PC-9 (cell line): ENCODE data around the gene KPNA4.

Experiments used
- EZH2 ChIP-seq: fragments of 200-600 bp; sonication (generic); IDR thresholded peaks from 2 replicates; pipeline ENCODE4 v1.8.0; 2017; ENCODE audit warnings: antibody characterized with exemption, low read depth
- TF ChIP-seq, protein P1 (sequence below): fragments of 200-600 bp; sonication (generic); conservative IDR thresholded peaks from 2 replicates; pipeline ENCODE4 v1.6.1; 2017; ENCODE audit warnings: mixed run types, antibody characterized with exemption, mild to moderate bottlenecking, moderate library complexity

DNA sequence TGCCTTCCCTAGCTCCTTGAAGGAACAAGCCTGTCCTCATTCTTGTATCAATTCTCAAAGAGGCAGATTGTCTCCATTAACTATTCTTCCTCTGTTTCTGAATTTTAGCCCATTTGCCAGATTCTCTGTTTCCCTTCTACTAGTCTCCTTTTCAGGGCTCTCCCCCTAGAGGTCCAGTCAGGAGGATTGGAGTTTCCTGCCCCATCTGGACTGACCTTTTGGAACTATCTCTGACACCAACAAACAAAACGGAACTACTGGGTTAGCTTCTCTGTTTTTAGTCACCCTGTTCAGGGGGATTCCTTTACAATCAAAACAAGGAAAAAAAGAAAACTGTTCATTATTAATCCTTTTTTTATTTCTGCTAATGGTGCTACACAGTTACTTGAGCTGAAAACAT, 10.2 kb upstream of the KPNA4 start:
- TF ChIP-seq, protein P1, sequence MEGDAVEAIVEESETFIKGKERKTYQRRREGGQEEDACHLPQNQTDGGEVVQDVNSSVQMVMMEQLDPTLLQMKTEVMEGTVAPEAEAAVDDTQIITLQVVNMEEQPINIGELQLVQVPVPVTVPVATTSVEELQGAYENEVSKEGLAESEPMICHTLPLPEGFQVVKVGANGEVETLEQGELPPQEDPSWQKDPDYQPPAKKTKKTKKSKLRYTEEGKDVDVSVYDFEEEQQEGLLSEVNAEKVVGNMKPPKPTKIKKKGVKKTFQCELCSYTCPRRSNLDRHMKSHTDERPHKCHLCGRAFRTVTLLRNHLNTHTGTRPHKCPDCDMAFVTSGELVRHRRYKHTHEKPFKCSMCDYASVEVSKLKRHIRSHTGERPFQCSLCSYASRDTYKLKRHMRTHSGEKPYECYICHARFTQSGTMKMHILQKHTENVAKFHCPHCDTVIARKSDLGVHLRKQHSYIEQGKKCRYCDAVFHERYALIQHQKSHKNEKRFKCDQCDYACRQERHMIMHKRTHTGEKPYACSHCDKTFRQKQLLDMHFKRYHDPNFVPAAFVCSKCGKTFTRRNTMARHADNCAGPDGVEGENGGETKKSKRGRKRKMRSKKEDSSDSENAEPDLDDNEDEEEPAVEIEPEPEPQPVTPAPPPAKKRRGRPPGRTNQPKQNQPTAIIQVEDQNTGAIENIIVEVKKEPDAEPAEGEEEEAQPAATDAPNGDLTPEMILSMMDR, result no peak
- TF ChIP-seq EZH2, result no peak
